ENCODE data around the gene CNPY4.

- TF ChIP-seq, protein P1, sequence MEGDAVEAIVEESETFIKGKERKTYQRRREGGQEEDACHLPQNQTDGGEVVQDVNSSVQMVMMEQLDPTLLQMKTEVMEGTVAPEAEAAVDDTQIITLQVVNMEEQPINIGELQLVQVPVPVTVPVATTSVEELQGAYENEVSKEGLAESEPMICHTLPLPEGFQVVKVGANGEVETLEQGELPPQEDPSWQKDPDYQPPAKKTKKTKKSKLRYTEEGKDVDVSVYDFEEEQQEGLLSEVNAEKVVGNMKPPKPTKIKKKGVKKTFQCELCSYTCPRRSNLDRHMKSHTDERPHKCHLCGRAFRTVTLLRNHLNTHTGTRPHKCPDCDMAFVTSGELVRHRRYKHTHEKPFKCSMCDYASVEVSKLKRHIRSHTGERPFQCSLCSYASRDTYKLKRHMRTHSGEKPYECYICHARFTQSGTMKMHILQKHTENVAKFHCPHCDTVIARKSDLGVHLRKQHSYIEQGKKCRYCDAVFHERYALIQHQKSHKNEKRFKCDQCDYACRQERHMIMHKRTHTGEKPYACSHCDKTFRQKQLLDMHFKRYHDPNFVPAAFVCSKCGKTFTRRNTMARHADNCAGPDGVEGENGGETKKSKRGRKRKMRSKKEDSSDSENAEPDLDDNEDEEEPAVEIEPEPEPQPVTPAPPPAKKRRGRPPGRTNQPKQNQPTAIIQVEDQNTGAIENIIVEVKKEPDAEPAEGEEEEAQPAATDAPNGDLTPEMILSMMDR (IDR thresholded peaks at IDR 0.05), result no peak
- no peak for TF ChIP-seq EP300 (IDR thresholded peaks at IDR 0.05)
- no peak for TF ChIP-seq POLR2A (IDR thresholded peaks at IDR 0.05)
These were observed 2.6 kb downstream of the CNPY4 start for GRCh38 chr7:100122067-100122466.
